Stimulated activated CD8-positive, alpha-beta memory T cell treated with anti-CD3 and anti-CD28 coated beads, Interleukin-15, amount 100 ng/mL, for 1 hour (primary cell): ENCODE results near the gene LGALS7.
"Not testable (repeated sequence)": the region's sequence is repeated elsewhere in the genome, so short reads cannot be mapped to it uniquely, and the experiment has no call there.

Source experiments
- DNase-seq: peaks from one replicate; pipeline ENCODE4 v3.0.0-alpha.2; 2020; ENCODE audit warnings: low read depth

Gene LGALS7

GRCh38 chr19:38770949-38771275, 2.4 kb downstream of the LGALS7 start:
- not testable (repeated sequence) for DNase-seq

- DNase-seq: not testable (repeated sequence)
Observed at GRCh38 chr19:38770228-38770948, 2.9 kb downstream of the LGALS7 start.

- peak; percentile 88 for DNase-seq
Observed at GRCh38 chr19:38769635-38770211, 3.6 kb downstream of the LGALS7 start.

- DNase-seq: no peak
Observed at GRCh38 chr19:38766276-38767047, 6.9 kb downstream of the LGALS7 start.

- no peak for DNase-seq
Observed at GRCh38 chr19:38765214-38765613, 8.1 kb downstream of the LGALS7 start.

GRCh38 chr19:38763795-38764220, 9.5 kb downstream of the LGALS7 start:
- DNase-seq: no peak

GRCh38 chr19:38761884-38762389, 11.4 kb downstream of the LGALS7 start:
- DNase-seq: not testable (repeated sequence)

GRCh38 chr19:38760805-38761517, 12.4 kb downstream of the LGALS7 start:
- not testable (repeated sequence) for DNase-seq

GRCh38 chr19:38759590-38760003, 13.7 kb downstream of the LGALS7 start:
- no peak for DNase-seq

- not testable (repeated sequence) for DNase-seq
Observed at GRCh38 chr19:38754196-38754595, 19.1 kb downstream of the LGALS7 start.

- not testable (repeated sequence) for DNase-seq
Observed at GRCh38 chr19:38753783-38754182, 19.5 kb downstream of the LGALS7 start.

GRCh38 chr19:38745316-38745715, 28.0 kb downstream of the LGALS7 start:
- DNase-seq: no peak

GRCh38 chr19:38744874-38745273, 28.4 kb downstream of the LGALS7 start:
- no peak for DNase-seq

- DNase-seq: no peak
Observed at GRCh38 chr19:38744298-38744681, 29.0 kb downstream of the LGALS7 start, which contains the start of gene CAPN12. TSS of gene CAPN12 (minus strand) at chr19:38744474. CDS start at chr19:38744165, 309 bp downstream.

GRCh38 chr19:38743394-38744297, 29.7 kb downstream of the LGALS7 start:
- DNase-seq: no peak

GRCh38 chr19:38742906-38743305, 30.4 kb downstream of the LGALS7 start:
- no peak for DNase-seq

- no peak for DNase-seq
Observed at GRCh38 chr19:38742296-38742695, 31.0 kb downstream of the LGALS7 start.

- no peak for DNase-seq
Observed at GRCh38 chr19:38741670-38742069, 31.6 kb downstream of the LGALS7 start.

- no peak for DNase-seq
Observed at GRCh38 chr19:38740932-38741331, 32.4 kb downstream of the LGALS7 start.

GRCh38 chr19:38740257-38740592, 33.1 kb downstream of the LGALS7 start:
- DNase-seq: no peak
